ENCODE data around the gene ZRANB3.

GRCh38 chr2:135547311-135547710, 16.3 kb upstream of the ZRANB3 start:
- TF ChIP-seq CTCF (IDR thresholded peaks at IDR 0.05 in 2 of 3, conservative IDR thresholded peaks at IDR 0.05 in 1 of 3; ENCODE audit: borderline replicate concordance in 1 of 3, insufficient read depth in 1 of 3, low read depth in 2 of 3, low read length in 2 of 3) (no peak), POLR2A (IDR thresholded peaks at IDR 0.05; ENCODE audit: borderline replicate concordance, extremely low read depth, insufficient read depth, insufficient read length) (no peak), EZH2 (IDR thresholded peaks at IDR 0.05) (no peak), POLR2AphosphoS5 (IDR thresholded peaks at IDR 0.05; ENCODE audit: low read depth, low read length) (no peak), EZH2phosphoT487 (IDR thresholded peaks at IDR 0.05; ENCODE audit: borderline replicate concordance) (no peak), RAD21 (IDR thresholded peaks at IDR 0.05; ENCODE audit: low read depth) (no peak), YY1 (IDR thresholded peaks at IDR 0.05; ENCODE audit: extremely low read depth, insufficient replicate concordance, low read depth, low read length) (no peak), MAX (IDR thresholded peaks at IDR 0.05) (no peak), ZFX (IDR thresholded peaks at IDR 0.05) (no peak)
- TF ChIP-seq, protein P1, sequence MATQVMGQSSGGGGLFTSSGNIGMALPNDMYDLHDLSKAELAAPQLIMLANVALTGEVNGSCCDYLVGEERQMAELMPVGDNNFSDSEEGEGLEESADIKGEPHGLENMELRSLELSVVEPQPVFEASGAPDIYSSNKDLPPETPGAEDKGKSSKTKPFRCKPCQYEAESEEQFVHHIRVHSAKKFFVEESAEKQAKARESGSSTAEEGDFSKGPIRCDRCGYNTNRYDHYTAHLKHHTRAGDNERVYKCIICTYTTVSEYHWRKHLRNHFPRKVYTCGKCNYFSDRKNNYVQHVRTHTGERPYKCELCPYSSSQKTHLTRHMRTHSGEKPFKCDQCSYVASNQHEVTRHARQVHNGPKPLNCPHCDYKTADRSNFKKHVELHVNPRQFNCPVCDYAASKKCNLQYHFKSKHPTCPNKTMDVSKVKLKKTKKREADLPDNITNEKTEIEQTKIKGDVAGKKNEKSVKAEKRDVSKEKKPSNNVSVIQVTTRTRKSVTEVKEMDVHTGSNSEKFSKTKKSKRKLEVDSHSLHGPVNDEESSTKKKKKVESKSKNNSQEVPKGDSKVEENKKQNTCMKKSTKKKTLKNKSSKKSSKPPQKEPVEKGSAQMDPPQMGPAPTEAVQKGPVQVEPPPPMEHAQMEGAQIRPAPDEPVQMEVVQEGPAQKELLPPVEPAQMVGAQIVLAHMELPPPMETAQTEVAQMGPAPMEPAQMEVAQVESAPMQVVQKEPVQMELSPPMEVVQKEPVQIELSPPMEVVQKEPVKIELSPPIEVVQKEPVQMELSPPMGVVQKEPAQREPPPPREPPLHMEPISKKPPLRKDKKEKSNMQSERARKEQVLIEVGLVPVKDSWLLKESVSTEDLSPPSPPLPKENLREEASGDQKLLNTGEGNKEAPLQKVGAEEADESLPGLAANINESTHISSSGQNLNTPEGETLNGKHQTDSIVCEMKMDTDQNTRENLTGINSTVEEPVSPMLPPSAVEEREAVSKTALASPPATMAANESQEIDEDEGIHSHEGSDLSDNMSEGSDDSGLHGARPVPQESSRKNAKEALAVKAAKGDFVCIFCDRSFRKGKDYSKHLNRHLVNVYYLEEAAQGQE (IDR thresholded peaks at IDR 0.05; ENCODE audit: low read depth), result no peak

All from HCT116 (cell line).